SJCRH30 (cell line): ENCODE measurements around the gene WDPCP. TPM values are rescaled to one million over a fixed set of nuclear protein-coding genes. Genes with fewer than 3 reads are reported as not detected.

Experiments used
- DNase-seq, 2 experiments: peaks; one replicate each; pipeline ENCODE4 v3.0.0-alpha.2; 2015 to 2020
- H3K27ac ChIP-seq: fragments of 250-450 bp; sonication (Bioruptor Pico); 2 replicates; pipeline ENCODE4 v1.5.1; 2020; ENCODE audit warnings: mild to moderate bottlenecking, moderate library complexity
- H3K27me3 ChIP-seq: fragments of 250-450 bp; sonication (Bioruptor Pico); 2 replicates; pipeline ENCODE4 v1.5.1; 2020; ENCODE audit warnings: mild to moderate bottlenecking, moderate library complexity
- H3K36me3 ChIP-seq: fragments of 250-450 bp; sonication (Bioruptor Pico); 2 replicates; pipeline ENCODE4 v1.5.1; 2020; ENCODE audit warnings: mild to moderate bottlenecking, moderate library complexity
- H3K4me1 ChIP-seq: fragments of 250-450 bp; sonication (Bioruptor Pico); 2 replicates; pipeline ENCODE4 v1.5.1; 2020; ENCODE audit warnings: mild to moderate bottlenecking, moderate library complexity
- H3K4me3 ChIP-seq: fragments of 250-450 bp; sonication (Bioruptor Pico); 2 replicates; pipeline ENCODE4 v1.5.1; 2020; ENCODE audit warnings: mild to moderate bottlenecking, moderate library complexity
- H3K9me3 ChIP-seq: fragments of 250-450 bp; sonication (Bioruptor Pico); replicated peaks from 2 replicates; pipeline ENCODE4 v1.5.1; 2020; ENCODE audit warnings: mild to moderate bottlenecking, moderate library complexity
- total RNA-seq: library from RNA; depleted of rRNA; stranded (reverse); fragments of >200 nt; shearing (Covaris generic); gene quantifications from 2 replicates; pipeline ENCODE4 v1.2.3, GENCODE V29; 2014

WDPCP gene
- total RNA-seq, 1 experiment from 2014 or later: 14.7 TPM

DNA sequence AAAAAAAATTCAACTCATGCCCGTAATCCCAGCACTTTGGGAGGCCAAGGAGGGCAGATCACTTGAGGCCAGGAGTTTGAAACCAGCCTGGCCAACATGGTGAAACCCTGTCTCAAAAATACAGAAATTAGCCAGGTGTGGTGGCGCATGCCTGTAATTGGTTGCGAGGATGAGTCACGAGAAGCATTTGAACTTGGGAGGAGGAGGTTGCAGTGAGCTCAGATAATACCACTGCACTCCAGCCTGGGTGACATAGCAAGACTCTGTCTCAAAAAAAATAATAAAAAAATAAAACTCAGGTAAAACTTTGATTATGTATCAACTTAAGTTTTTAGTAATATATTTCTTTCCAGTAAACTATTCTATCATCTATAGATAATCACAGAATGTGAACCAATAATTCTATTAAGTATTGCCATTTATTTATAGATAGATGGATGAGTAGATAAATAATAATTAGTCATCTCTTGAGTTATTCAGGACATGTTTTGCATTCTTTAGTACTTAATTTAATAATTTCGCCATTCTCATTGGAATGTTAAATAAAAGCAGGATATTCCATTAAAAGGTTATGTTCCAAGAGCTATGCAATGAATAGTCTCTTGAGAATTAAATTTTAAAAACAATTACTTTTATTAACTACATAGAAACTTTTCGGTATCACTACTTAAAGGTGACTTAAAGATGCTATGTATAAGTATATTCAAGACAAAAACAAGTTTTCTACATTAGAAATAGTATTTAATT lies 48.7 kb downstream of the WDPCP start:
- no peak overlapping the region for H3K4me3 ChIP-seq
- DNase-seq: no peak
- H3K36me3 ChIP-seq: no peaks in the 10 kb centered on the region
- peaks cover 5% of the 10 kb centered on the region for H3K4me1 ChIP-seq
- no peak overlapping the region for H3K27ac ChIP-seq
- H3K9me3 ChIP-seq: no peaks in the 10 kb centered on the region
- H3K27me3 ChIP-seq: no peaks in the 10 kb centered on the region

DNA sequence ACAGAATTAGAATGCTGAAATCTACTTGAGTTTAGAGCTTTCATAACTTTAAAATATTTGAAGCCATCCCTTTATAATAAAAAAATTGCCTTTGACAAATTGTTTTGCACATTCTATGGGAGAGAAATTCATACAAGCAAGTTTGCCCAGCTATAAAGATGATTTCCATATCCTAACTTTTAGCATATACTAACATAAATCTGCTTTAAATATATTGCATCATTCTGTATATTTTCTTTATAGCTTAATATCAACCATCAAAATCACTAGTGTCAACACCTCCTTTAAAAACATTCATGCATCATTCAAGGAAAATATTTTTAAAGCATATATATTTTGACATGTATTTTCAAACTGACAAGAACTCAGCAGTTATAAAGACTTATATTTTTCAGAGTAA lies 49.9 kb downstream of the WDPCP start:
- DNase-seq: no peak
- H3K36me3 ChIP-seq: no peaks in the 10 kb centered on the region
- H3K9me3 ChIP-seq: no peaks in the 10 kb centered on the region
- no peak overlapping the region for H3K27ac ChIP-seq
- no peak overlapping the region for H3K4me3 ChIP-seq
- H3K4me1 ChIP-seq: peaks cover 5% of the 10 kb centered on the region
- no peaks in the 10 kb centered on the region for H3K27me3 ChIP-seq

DNA sequence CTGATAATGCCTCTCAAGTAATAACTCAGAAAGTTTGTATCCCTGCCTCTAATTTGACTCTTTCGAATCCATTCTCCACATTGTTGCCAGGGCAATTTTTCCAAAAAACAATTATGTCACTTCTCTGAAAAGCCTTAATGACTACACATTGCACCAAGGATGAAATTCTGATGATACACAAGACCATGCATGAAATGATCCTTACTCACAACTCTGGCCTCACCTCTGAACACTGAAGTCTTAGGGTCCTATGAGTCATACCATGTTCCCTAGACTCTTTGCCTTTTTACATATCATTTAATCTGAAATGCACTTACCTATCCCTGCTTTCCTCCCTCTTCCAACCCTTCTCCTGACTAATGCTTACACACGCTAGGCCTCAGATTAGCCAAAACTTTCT lies 51.0 kb downstream of the WDPCP start:
- Histone ChIP-seq H3K9me3 (0 out of 2 replicates have a peak, but pooled peaks cover 5% of the 10 kb centered on the region), H3K4me1 (peaks cover 5% of the 10 kb centered on the region), H3K27me3 (no peaks in the 10 kb centered on the region), H3K4me3 (no peak overlapping the region), H3K36me3 (no peaks in the 10 kb centered on the region), H3K27ac (no peak overlapping the region)
- DNase-seq: no peak

DNA sequence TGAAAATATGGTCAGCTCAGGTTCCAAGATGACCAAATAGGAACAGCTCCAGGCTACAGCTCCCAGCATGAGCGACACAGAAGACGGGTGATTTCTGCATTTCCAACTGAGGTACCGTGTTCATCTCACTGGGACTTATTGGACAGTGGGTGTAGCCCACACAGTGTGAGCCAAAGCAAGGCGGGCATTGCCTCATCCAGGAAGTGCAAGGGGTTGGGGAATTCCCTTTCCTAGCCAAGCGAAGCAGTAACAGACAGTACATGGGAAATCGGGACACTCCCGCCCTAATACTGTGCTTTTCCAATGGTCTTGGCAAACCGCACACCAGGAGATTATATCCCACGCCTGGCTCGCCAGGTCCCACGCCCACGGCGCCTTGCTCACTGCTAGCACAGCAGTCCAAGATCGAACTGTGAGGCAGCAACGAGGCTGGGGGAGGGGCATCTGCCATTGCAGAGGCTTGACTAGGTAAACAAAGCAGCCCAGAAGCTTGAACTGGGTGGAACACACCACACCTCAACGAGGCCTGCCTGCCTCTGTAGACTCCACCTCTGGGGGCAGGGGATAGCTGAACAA lies 57.5 kb downstream of the WDPCP start:
- H3K36me3 ChIP-seq: no peaks in the 10 kb centered on the region
- H3K27ac ChIP-seq: no peak overlapping the region
- DNase-seq: no peak
- no peaks in the 10 kb centered on the region for H3K27me3 ChIP-seq
- no peak overlapping the region for H3K4me3 ChIP-seq
- no peaks in the 10 kb centered on the region for H3K4me1 ChIP-seq
- peaks cover 25% of the 10 kb centered on the region; the same call in 1 of the 2 replicates for H3K9me3 ChIP-seq

DNA sequence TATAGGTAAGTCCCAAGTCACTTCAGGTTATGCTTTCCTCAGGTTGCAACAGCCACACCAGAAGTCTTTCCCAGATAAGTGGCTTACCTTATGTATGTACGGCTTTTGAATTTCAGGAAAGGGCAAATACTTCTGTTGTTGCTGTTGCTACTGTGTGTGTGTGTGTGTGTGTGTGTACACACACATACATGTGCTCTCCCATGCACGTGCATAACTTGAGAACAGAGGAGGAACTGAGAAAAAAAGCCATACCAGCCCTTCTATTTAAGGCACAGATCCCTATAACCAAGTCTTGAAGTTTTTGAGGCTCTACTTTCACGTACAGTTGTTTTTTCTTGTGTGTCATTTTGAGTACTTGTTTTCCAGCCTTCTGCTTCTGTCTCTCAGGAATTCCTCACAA lies 62.4 kb downstream of the WDPCP start:
- Histone ChIP-seq H3K27me3 (no peaks in the 10 kb centered on the region), H3K9me3 (peaks cover 23% of the 10 kb centered on the region), H3K27ac (no peak overlapping the region), H3K4me1 (no peaks in the 10 kb centered on the region), H3K4me3 (no peak overlapping the region), H3K36me3 (no peaks in the 10 kb centered on the region)
- no peak for DNase-seq

DNA sequence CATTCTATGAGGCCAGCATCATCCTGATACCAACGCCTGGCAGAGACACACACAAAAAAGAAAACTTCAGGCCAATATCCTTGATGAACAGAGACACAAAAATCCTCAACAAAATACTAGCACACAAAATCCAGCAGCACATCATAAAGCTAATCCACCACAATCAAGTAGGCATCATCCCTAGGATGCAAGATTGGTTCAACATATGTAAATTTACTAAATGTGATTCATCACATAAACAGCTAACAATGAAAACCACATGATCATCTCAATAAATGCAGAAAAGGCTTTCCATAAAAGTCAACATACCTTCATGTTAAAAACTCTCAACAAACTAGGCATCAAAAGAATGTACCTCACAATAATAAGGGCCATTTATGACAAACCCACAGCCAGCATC lies 65.3 kb downstream of the WDPCP start:
- Histone ChIP-seq H3K9me3 (peaks cover 12% of the 10 kb centered on the region), H3K36me3 (no peaks in the 10 kb centered on the region), H3K27ac (no peak overlapping the region), H3K4me1 (no peaks in the 10 kb centered on the region), H3K4me3 (no peak overlapping the region), H3K27me3 (no peaks in the 10 kb centered on the region)
- DNase-seq: no peak

DNA sequence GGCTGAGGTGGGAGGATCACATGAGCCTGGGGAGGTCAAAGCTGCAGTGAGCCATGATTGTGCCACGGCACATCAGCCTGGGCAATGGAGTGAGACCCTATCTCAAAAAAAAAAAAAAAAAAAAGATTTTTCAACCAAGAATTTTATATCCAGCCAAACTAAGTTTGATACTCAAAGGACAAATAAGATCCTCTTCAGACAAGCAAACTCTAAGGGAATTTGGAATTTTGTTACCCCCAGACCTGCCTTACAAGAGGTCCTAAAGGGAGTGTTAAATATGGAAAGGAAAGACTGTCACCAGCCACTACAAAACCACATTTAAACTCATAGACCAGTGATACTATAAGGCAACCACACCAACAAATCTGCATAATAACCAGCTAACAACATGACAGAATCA lies 67.5 kb downstream of the WDPCP start:
- Histone ChIP-seq H3K4me1 (no peaks in the 10 kb centered on the region), H3K27me3 (no peaks in the 10 kb centered on the region), H3K27ac (no peak overlapping the region), H3K36me3 (no peaks in the 10 kb centered on the region), H3K9me3 (peaks cover 12% of the 10 kb centered on the region), H3K4me3 (no peak overlapping the region)
- DNase-seq: no peak

- Histone ChIP-seq H3K27me3 (no peaks in the 10 kb centered on the region), H3K27ac (no peak overlapping the region), H3K4me3 (no peak overlapping the region), H3K4me1 (no peaks in the 10 kb centered on the region), H3K9me3 (peaks cover 2% of the 10 kb centered on the region), H3K36me3 (no peaks in the 10 kb centered on the region)
- DNase-seq: peak in 1 of 2 experiments; percentile 17
These were observed 73.5 kb downstream of the WDPCP start for GRCh38 chr2:63514781-63515180.

- H3K9me3 ChIP-seq: peaks cover 2% of the 10 kb centered on the region
- no peak overlapping the region for H3K27ac ChIP-seq
- no peaks in the 10 kb centered on the region for H3K36me3 ChIP-seq
- no peak for DNase-seq
- no peaks in the 10 kb centered on the region for H3K27me3 ChIP-seq
- H3K4me1 ChIP-seq: no peaks in the 10 kb centered on the region
- H3K4me3 ChIP-seq: no peak overlapping the region
These were observed 74.0 kb downstream of the WDPCP start for GRCh38 chr2:63514237-63514716.

GRCh38 chr2:63506320-63506719 lies 82.0 kb downstream of the WDPCP start:
- H3K27ac ChIP-seq: no peak overlapping the region
- DNase-seq: no peak
- H3K27me3 ChIP-seq: no peaks in the 10 kb centered on the region
- no peaks in the 10 kb centered on the region; the same call in 1 of the 2 replicates for H3K36me3 ChIP-seq
- peaks cover 2% of the 10 kb centered on the region; the same call in 1 of the 2 replicates for H3K9me3 ChIP-seq
- H3K4me1 ChIP-seq: no peaks in the 10 kb centered on the region
- no peak overlapping the region for H3K4me3 ChIP-seq

GRCh38 chr2:63503818-63504217 lies 84.5 kb downstream of the WDPCP start:
- Histone ChIP-seq H3K9me3 (no peaks in the 10 kb centered on the region), H3K27me3 (no peaks in the 10 kb centered on the region), H3K4me3 (no peak overlapping the region), H3K36me3 (no peaks in the 10 kb centered on the region; the same call in 1 of the 2 replicates), H3K27ac (no peak overlapping the region), H3K4me1 (no peaks in the 10 kb centered on the region)
- no peak for DNase-seq

- no peaks in the 10 kb centered on the region; the same call in 1 of the 2 replicates for H3K36me3 ChIP-seq
- no peak overlapping the region for H3K27ac ChIP-seq
- no peaks in the 10 kb centered on the region for H3K9me3 ChIP-seq
- no peaks in the 10 kb centered on the region for H3K27me3 ChIP-seq
- no peaks in the 10 kb centered on the region for H3K4me1 ChIP-seq
- no peak for DNase-seq
- H3K4me3 ChIP-seq: no peak overlapping the region
These were observed 87.9 kb downstream of the WDPCP start for GRCh38 chr2:63500398-63500797.

DNA sequence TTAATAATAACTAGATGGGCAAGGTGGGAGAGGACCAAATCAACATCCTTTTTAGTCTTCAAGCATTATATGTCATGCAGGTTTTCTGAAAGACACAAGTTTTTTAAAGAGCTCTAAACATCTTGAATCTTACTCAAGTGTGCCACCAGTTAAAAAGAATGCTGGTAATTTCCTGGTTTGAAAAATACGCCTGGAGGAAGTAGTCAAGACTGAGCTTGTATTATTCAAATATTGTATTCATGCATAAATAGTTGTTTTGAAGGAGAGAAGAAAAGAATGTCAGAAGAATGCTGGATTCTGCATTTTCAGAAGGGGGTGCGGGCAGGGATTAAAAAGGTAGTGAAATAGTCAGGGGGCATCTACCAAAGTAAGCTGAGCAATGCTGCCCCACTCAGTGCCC lies 90.7 kb downstream of the WDPCP start:
- H3K4me1 ChIP-seq: no peaks in the 10 kb centered on the region
- no peak for DNase-seq
- H3K4me3 ChIP-seq: no peak overlapping the region
- H3K9me3 ChIP-seq: no peaks in the 10 kb centered on the region
- no peaks in the 10 kb centered on the region for H3K27me3 ChIP-seq
- no peaks in the 10 kb centered on the region; the same call in 1 of the 2 replicates for H3K36me3 ChIP-seq
- H3K27ac ChIP-seq: no peak overlapping the region

DNA sequence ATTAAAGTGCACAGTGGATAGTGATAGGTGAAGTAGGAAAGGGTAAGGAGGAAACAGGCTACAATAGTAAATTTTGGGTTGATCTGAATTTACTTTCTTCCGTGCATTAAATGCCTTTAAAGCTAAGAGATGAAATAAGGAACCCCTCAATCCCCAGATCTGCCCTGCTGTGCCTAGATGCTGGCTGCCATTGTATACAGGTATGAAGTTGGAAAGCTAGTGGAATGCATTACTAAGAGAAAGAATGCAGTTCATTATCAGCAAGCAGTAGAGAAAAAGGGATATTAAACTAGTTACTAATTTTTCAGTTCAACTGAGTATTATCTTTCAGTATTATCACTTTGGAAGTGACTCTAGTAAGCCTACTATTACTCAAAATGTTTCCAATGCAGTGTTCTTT lies 93.3 kb downstream of the WDPCP start:
- Histone ChIP-seq H3K27ac (no peak overlapping the region), H3K36me3 (no peaks in the 10 kb centered on the region; the same call in 1 of the 2 replicates), H3K4me3 (no peak overlapping the region), H3K9me3 (no peaks in the 10 kb centered on the region), H3K4me1 (no peaks in the 10 kb centered on the region), H3K27me3 (no peaks in the 10 kb centered on the region)
- no peak for DNase-seq

DNA sequence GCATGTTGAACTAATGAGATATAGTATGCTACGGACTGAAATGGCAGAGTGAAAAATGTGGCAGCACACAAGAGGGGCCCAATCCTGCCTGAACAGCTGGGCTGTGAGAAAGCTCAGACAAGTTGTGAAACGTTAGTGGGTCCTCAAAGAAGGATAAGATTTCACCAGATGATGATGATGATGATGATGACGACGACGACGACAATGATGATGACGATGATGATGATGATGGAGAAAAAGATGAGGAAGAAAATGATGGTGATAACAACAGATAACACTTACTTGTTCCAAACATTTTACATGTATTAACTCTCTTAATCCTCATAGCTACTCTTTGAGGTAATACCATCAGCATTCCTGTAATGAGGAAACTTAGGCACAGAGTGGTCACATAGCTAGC lies 94.2 kb downstream of the WDPCP start:
- Histone ChIP-seq H3K4me1 (no peaks in the 10 kb centered on the region), H3K9me3 (no peaks in the 10 kb centered on the region), H3K4me3 (no peak overlapping the region), H3K27me3 (no peaks in the 10 kb centered on the region), H3K27ac (no peak overlapping the region), H3K36me3 (no peaks in the 10 kb centered on the region; the same call in 1 of the 2 replicates)
- no peak for DNase-seq
